Astrocyte (in vitro differentiated cells and primary cell): ENCODE results near the gene GGACT. TPM values are rescaled to one million over a fixed set of nuclear protein-coding genes. Genes with fewer than 3 reads are reported as not detected.
"Not testable (repeated sequence)": the region's sequence is repeated elsewhere in the genome, so short reads cannot be mapped to it uniquely, and the experiment has no call there.

ENCODE experiments used
- DNase-seq: peaks from one replicate; pipeline ENCODE4 v3.0.0-alpha.2; 2010; ENCODE audit warnings: low read depth
- FAIRE-seq: peaks from 2 replicates; lab custom pipeline; 2011; peaks lifted over from hg19 to GRCh38; lab: Jason Lieb, UNC
- H2AFZ ChIP-seq: 2 replicates; pipeline ENCODE4 v1.6.0; 2012; ENCODE audit warnings: low read depth, low read length, inconsistent platforms
- H3K27ac ChIP-seq: 2 replicates; pipeline ENCODE4 v1.5.1; 2011; ENCODE audit warnings: low read depth, low read length, inconsistent platforms
- H3K27me3 ChIP-seq: 2 replicates; pipeline ENCODE4 v1.6.0; 2011; ENCODE audit warnings: low read length, inconsistent platforms; ENCODE audit not compliant: insufficient read depth
- H3K36me3 ChIP-seq: 2 replicates; pipeline ENCODE4 v1.5.1; 2011; ENCODE audit warnings: low read length, inconsistent platforms; ENCODE audit not compliant: insufficient read depth
- H3K4me1 ChIP-seq: 2 replicates; pipeline ENCODE4 v1.5.1; 2011; ENCODE audit warnings: low read length, inconsistent platforms; ENCODE audit not compliant: insufficient read depth
- H3K4me2 ChIP-seq: 2 replicates; pipeline ENCODE4 v1.6.0; 2012; ENCODE audit warnings: low read length, inconsistent platforms
- H3K4me3 ChIP-seq: 2 replicates; pipeline ENCODE4 v1.5.1; 2011; ENCODE audit warnings: low read depth, mild to moderate bottlenecking, low read length, inconsistent platforms; ENCODE audit not compliant: insufficient read depth
- H3K79me2 ChIP-seq: 2 replicates; pipeline ENCODE4 v1.6.0; 2012; ENCODE audit warnings: mild to moderate bottlenecking, low read length, inconsistent platforms; ENCODE audit not compliant: insufficient read depth
- H3K9ac ChIP-seq: 2 replicates; pipeline ENCODE4 v1.6.0; 2012; ENCODE audit warnings: mild to moderate bottlenecking, low read length, inconsistent platforms
- H3K9me3 ChIP-seq: 2 replicates; pipeline ENCODE4 v1.5.1; 2012; ENCODE audit warnings: low read depth, mild to moderate bottlenecking, low read length, inconsistent platforms; ENCODE audit not compliant: insufficient read depth
- H4K20me1 ChIP-seq: 2 replicates; pipeline ENCODE4 v1.6.0; 2012; ENCODE audit warnings: low read length, inconsistent platforms; ENCODE audit not compliant: insufficient read depth
- H3K27ac Mint-ChIP-seq: one replicate; pipeline ENCODE4 v1.8.0; 2021; ENCODE audit warnings: mild to moderate bottlenecking, mixed read lengths; ENCODE audit not compliant: unreplicated experiment
- H3K27me3 Mint-ChIP-seq: one replicate; pipeline ENCODE4 v1.8.0; 2021; ENCODE audit warnings: low read depth, mixed read lengths; ENCODE audit not compliant: unreplicated experiment
- H3K36me3 Mint-ChIP-seq: one replicate; pipeline ENCODE4 v1.8.0; 2021; ENCODE audit warnings: low read depth, mixed read lengths; ENCODE audit not compliant: unreplicated experiment
- H3K4me1 Mint-ChIP-seq: one replicate; pipeline ENCODE4 v1.8.0; 2021; ENCODE audit warnings: low read depth, mixed read lengths; ENCODE audit not compliant: unreplicated experiment
- H3K4me3 Mint-ChIP-seq: one replicate; pipeline ENCODE4 v1.8.0; 2021; ENCODE audit warnings: mild to moderate bottlenecking, moderate library complexity, mixed read lengths; ENCODE audit not compliant: unreplicated experiment
- H3K9me3 Mint-ChIP-seq: one replicate; pipeline ENCODE4 v1.8.0; 2021; ENCODE audit warnings: mild to moderate bottlenecking, mixed read lengths; ENCODE audit not compliant: unreplicated experiment
- CTCF ChIP-seq: IDR thresholded peaks from 2 replicates; pipeline ENCODE4 v1.5.1; 2011; ENCODE audit warnings: low read depth, mild to moderate bottlenecking, inconsistent platforms, low read length, moderate library complexity; ENCODE audit not compliant: insufficient read depth
- EZH2 ChIP-seq: IDR thresholded peaks from 2 replicates; pipeline ENCODE4 v1.6.1; 2012; ENCODE audit warnings: mild to moderate bottlenecking, low read length, inconsistent platforms; ENCODE audit not compliant: insufficient read depth
- total RNA-seq: library from RNA; stranded (reverse); gene quantifications from 2 replicates; pipeline ENCODE4 v1.2.1, GENCODE V29; 2021

GGACT gene
- total RNA-seq, 1 donor from 2014 or later = 7.7 TPM

GRCh38 chr13:100581504-100581903, 7.1 kb downstream of the GGACT start:
- H3K36me3 ChIP-seq = no peaks in the 10 kb centered on the region
- H4K20me1 ChIP-seq = no peaks in the 10 kb centered on the region
- Mint-ChIP-seq H3K9me3 (peaks cover 12% of the 10 kb centered on the region), H3K4me3 (no peak overlapping the region), H3K27me3 (no peaks in the 10 kb centered on the region), H3K4me1 (no peaks in the 10 kb centered on the region), H3K27ac (no peak overlapping the region), H3K36me3 (peaks cover 13% of the 10 kb centered on the region)
- H3K27me3 ChIP-seq = no peaks in the 10 kb centered on the region
- DNase-seq (no peak), FAIRE-seq (no peak)
- H3K9me3 ChIP-seq = no peaks in the 10 kb centered on the region
- no peak overlapping the region for H3K27ac ChIP-seq
- H3K9ac ChIP-seq = no peak overlapping the region
- no peaks in the 10 kb centered on the region for H3K4me1 ChIP-seq
- H3K4me2 ChIP-seq = no peak overlapping the region
- no peak overlapping the region for H3K4me3 ChIP-seq
- H3K79me2 ChIP-seq = no peaks in the 10 kb centered on the region
- TF ChIP-seq EZH2 (no peak), CTCF (no peak)
- H2AFZ ChIP-seq = no peak overlapping the region

GRCh38 chr13:100581030-100581429, 7.6 kb downstream of the GGACT start:
- Histone ChIP-seq H2AFZ (no peak overlapping the region), H3K4me2 (no peak overlapping the region), H4K20me1 (no peaks in the 10 kb centered on the region), H3K4me1 (no peaks in the 10 kb centered on the region), H3K27ac (no peak overlapping the region), H3K27me3 (no peaks in the 10 kb centered on the region), H3K9me3 (no peaks in the 10 kb centered on the region), H3K4me3 (no peak overlapping the region), H3K36me3 (no peaks in the 10 kb centered on the region), H3K79me2 (no peaks in the 10 kb centered on the region), H3K9ac (no peak overlapping the region)
- DNase-seq (no peak), FAIRE-seq (no peak)
- H3K9me3 Mint-ChIP-seq = peaks cover 12% of the 10 kb centered on the region
- H3K4me3 Mint-ChIP-seq = no peak overlapping the region
- H3K4me1 Mint-ChIP-seq = no peaks in the 10 kb centered on the region
- no peaks in the 10 kb centered on the region for H3K27me3 Mint-ChIP-seq
- H3K36me3 Mint-ChIP-seq = peaks cover 13% of the 10 kb centered on the region
- TF ChIP-seq CTCF (no peak), EZH2 (no peak)
- no peak overlapping the region for H3K27ac Mint-ChIP-seq

- H3K36me3 ChIP-seq = no peaks in the 10 kb centered on the region
- H3K27me3 ChIP-seq = no peaks in the 10 kb centered on the region
- H3K9me3 Mint-ChIP-seq = peaks cover 12% of the 10 kb centered on the region
- DNase-seq (no peak), FAIRE-seq (no peak)
- H3K4me1 Mint-ChIP-seq = no peaks in the 10 kb centered on the region
- H3K9ac ChIP-seq = no peak overlapping the region
- H3K79me2 ChIP-seq = no peaks in the 10 kb centered on the region
- H3K4me3 ChIP-seq = no peak overlapping the region
- H3K4me1 ChIP-seq = no peaks in the 10 kb centered on the region
- no peak for TF ChIP-seq CTCF
- no peak for TF ChIP-seq EZH2
- H3K4me3 Mint-ChIP-seq = no peak overlapping the region
- H4K20me1 ChIP-seq = no peaks in the 10 kb centered on the region
- H3K36me3 Mint-ChIP-seq = peaks cover 13% of the 10 kb centered on the region
- H3K27me3 Mint-ChIP-seq = no peaks in the 10 kb centered on the region
- no peak overlapping the region for H3K27ac ChIP-seq
- no peak overlapping the region for H3K4me2 ChIP-seq
- no peak overlapping the region for H3K27ac Mint-ChIP-seq
- no peak overlapping the region for H2AFZ ChIP-seq
- no peaks in the 10 kb centered on the region for H3K9me3 ChIP-seq
Measured at GRCh38 chr13:100580045-100580444, 8.5 kb downstream of the GGACT start.

GRCh38 chr13:100577239-100577638, 11.3 kb downstream of the GGACT start:
- H3K27ac ChIP-seq, H2AFZ ChIP-seq, H3K27ac Mint-ChIP-seq, H3K27me3 Mint-ChIP-seq, H3K27me3 ChIP-seq, H3K4me1 ChIP-seq, H3K9me3 ChIP-seq, H3K4me2 ChIP-seq, H3K4me1 Mint-ChIP-seq, H3K36me3 ChIP-seq, H3K4me3 ChIP-seq, FAIRE-seq, H4K20me1 ChIP-seq, H3K9ac ChIP-seq, H3K4me3 Mint-ChIP-seq, DNase-seq, H3K79me2 ChIP-seq: not testable (repeated sequence)
- H3K36me3 Mint-ChIP-seq = peaks cover 13% of the 10 kb centered on the region
- peaks cover 12% of the 10 kb centered on the region for H3K9me3 Mint-ChIP-seq
